HG03460 (cell line): ENCODE measurements around the gene GALNT2.

Experiments used
- ATAC-seq: cut with Tn5 transposase; IDR thresholded peaks from one replicate; pipeline ENCODE4 v1.9.1; 2021; ENCODE audit not compliant: unreplicated experiment

The GALNT2 gene

DNA sequence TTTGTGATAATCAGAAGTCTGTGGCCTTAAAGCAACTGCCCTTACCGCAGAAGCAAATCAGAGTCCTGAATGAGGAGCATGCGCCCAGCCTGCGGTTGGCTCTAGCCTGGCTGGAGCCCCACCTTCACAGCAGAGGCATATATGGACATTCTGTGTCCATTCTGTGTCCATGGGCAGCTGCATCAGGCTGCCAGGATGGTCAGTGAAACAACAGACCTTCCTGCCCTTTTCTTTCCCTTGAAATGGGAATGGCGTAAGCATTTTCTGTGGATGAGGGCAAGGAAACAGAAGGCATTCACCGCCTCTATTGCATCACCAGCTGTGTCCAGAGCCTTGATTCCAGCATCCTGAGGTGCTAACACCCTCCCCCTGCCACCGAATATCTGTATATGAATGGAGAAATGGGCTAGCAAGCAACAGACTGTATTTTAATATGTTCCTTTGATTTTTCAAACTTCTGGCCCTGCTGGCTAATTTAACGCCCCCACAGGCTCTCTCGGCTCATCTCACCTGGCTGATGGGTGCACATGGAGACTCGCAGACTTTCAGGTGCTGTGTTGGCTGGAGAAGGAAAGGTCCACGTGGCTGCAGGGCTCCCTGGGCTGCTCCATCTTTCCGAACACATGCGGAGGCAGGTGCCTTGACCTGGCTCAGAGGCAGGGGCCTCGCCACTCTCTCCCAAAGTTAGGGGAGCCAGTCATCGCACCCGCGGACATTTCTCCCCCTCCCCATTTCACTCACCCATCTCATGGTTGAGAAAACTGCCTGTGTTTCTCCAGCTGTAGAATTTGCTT lies 159.2 kb downstream of the GALNT2 start:
- ATAC-seq = no peak

GRCh38 chr1:230226814-230227213 lies 159.8 kb downstream of the GALNT2 start:
- ATAC-seq = no peak

DNA sequence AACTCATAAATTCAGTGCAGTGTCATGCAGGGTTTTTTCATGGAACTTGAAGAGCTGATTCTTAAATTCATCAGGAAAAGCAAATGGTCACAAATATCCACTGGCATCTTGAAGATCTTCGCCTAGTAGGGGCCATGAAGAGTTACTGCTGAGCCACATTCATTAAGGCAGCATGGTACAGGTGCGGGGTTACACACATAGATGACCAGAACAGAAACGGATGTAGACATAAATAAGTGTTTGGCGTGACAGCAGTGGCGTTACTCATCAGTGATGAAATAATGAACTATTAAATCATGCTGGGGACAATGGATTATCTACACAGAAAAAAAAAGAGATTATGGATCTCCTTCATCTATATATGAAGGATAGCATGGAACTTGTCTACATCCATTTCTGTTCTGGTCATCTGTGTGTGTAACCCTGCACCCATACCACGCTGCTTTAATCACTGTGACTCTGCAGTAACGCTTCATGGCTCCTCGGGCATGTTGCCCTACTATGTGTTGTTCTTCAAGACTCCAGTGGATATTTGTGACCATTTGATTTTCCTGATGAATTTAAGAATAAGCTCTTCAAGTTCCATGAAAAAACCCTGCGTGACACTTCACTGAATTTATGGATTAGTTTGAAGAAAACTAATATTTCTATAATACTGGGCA lies 161.3 kb downstream of the GALNT2 start:
- no peak for ATAC-seq

GRCh38 chr1:230230273-230230672 lies 163.2 kb downstream of the GALNT2 start:
- no peak for ATAC-seq

GRCh38 chr1:230230948-230231773 lies 164.1 kb downstream of the GALNT2 start:
- ATAC-seq = no peak

- no peak for ATAC-seq
These were observed 164.7 kb downstream of the GALNT2 start for GRCh38 chr1:230231774-230232145.

DNA sequence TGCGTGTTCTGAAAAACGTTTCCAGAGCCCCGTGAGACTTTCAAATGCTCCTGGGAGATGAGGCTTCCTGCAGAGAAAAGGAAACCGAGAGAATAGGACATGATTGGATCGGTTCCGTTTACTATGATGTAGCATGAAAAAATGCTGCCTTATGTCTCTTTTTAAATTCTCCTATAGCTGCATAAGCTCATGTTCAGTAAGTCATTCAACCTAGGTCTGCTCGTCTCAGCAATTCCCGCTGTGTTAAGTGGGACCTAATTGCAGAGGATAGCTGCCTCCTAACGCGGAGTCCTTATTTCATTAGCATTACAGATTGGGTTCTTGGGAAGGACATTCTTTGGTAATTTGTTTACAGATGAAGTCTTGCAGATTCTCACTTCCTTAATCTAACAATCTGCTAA lies 165.3 kb downstream of the GALNT2 start:
- ATAC-seq = no peak

- no peak for ATAC-seq
These were observed 166.7 kb downstream of the GALNT2 start for GRCh38 chr1:230233786-230234185.

GRCh38 chr1:230235876-230236275 lies 168.8 kb downstream of the GALNT2 start:
- ATAC-seq = no peak

DNA sequence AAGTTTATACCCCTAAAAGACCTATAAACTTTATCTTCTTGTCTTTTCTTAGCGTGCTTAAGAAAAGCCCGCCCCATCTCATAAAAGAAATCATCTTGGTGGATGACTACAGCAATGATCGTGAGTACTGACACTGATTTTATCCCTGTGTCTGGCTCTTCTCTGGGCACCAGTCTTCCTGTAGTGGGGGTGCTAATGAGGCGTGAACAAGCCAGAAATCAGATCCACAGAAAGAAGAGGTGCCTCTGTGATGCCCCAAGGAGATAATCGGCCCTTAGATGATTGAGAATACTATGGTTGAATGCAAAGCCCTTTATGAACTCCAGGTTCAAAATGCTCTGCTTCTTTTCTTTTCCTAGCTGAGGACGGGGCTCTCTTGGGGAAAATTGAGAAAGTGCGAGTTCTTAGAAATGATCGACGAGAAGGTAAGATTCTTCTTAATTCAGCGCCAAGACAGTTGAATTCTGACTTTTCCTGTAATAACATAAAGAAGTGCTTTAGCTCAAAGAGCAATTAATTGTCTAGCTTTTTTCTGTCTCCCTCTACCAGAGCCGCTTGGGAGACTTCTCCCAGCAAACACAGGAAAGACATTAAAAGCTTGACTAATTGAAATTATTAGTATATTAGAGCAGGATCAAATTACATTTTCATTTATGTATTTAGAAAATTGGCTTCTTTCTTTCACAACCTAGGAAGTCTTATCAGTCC lies 169.4 kb downstream of the GALNT2 start:
- no peak for ATAC-seq

GRCh38 chr1:230237009-230237370 lies 170.0 kb downstream of the GALNT2 start:
- no peak for ATAC-seq

DNA sequence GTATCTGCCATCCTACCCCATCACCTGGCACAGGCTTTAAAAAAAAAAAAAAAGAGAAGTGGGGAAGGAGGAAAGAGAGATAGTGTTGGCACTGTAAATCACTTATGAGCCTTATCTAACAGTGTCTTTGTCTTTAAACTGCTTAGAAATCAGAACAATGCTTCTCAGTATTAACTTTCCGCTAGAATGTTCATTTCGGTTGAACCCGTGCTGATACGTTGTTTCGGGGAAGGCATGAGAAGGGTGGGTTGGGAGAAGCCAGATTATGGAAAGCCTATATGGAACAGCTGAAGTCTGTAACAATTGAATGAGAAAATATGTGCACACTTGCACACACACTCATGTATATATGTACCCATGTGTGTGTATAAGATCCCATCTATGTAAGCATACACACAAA lies 170.8 kb downstream of the GALNT2 start:
- ATAC-seq = no peak

DNA sequence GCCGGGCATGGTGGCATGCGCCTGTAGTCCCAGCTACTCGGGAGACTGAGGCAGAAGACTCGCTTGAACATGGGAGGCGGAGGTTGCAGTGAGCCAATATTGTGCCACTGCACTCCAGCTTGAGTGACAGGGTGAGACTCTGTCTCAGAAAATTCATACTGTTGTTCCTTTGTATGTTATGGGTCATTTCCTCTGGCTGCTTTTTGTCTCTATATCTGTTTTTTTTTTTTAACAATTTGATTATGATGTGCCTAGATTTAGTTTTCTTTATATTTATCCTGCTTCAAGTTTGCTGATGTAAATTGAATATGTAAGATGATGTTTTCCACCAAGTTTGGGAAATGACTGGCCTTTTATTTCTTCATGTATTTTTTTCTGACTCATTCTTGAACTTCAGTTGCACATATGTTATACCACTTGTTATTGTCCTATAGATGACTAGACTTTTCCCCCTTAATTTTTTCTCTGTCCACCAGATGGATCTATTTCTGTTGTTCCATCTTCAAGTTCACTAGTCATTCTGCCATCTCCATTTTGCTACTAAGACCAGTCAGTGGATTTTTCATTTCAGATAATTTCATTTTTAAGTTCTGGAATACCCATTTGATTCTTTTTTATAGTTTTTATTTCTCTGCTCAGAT lies 173.5 kb downstream of the GALNT2 start:
- ATAC-seq = no peak

- ATAC-seq = no peak
These were observed 175.3 kb downstream of the GALNT2 start for GRCh38 chr1:230242326-230242725.

- no peak for ATAC-seq
These were observed 176.1 kb downstream of the GALNT2 start for GRCh38 chr1:230243146-230243545.

- no peak for ATAC-seq
These were observed 176.7 kb downstream of the GALNT2 start for GRCh38 chr1:230243583-230244353.

DNA sequence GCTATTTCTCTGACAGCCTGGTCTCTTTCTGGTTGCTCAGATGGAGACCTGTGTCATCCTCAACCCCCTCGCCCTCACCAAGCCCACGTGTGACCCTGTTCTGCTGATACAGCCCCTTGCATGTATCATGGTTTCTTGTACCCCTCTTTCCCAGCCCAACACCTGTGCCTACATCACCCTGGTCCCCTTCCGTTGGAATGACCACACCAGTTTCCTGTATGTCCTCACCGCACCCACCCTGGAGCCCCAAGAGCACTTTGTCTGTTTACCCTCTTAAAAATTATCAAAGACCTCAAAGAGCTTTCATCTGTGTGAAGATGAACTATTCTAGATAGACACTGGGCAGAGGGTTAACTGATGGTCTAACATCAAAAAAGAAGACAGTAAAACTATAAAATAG lies 179.5 kb downstream of the GALNT2 start:
- ATAC-seq = no peak

GRCh38 chr1:230248016-230248888 lies 181.2 kb downstream of the GALNT2 start:
- no peak for ATAC-seq

GRCh38 chr1:230248889-230249270 lies 181.8 kb downstream of the GALNT2 start:
- no peak for ATAC-seq
